GM12874 (cell line): ENCODE data around the gene HOXB3.

Experiments used
- TF ChIP-seq, protein P1 (sequence below): IDR thresholded peaks from 2 replicates; pipeline ENCODE4 v1.5.1; 2011; ENCODE audit warnings: low read depth, mild to moderate bottlenecking, control low read depth, low read length, moderate library complexity; ENCODE audit not compliant: insufficient read depth

The HOXB3 gene

DNA sequence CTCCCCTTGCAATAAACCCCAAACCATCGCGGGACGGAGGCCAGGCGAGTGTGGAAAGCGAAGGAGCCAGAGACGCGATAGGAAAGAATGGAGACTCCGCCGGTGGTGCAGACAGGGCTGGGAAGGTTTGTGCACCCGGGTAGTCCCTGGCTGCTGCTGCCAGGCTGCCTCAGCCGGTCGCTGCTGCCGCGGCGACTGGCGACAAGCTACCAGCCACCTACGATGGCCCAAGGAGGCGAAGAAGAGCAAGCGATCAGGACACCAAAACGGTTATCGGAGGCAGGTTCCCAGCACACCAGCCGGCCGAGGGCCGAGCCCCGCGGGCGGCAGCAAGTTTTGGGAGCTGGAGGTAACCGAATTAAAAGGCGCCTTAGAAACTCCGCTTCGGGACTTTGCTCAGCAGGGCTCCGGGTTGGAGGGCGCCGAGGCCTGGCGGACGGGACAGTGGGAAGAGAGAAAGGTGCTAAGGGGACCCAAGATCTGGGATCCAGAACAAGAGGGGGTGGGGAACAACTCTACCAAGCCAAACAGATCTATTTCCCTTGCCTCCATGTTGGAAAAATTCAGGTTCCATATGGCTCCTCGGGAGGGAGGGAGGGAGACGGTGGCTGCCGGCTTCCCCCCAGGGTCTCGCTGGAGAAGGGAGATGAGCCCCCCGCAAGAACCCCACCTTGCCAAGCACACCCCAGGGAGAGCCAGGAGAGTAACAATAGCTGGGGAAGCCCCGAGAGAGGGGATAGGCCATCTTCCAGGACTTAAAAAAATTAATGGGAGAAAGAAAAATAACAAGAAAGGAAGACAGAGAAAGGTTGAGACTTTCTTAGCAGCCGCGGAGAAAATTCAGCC is 35.4 kb downstream of the HOXB3 start:
- TF ChIP-seq, protein P1, sequence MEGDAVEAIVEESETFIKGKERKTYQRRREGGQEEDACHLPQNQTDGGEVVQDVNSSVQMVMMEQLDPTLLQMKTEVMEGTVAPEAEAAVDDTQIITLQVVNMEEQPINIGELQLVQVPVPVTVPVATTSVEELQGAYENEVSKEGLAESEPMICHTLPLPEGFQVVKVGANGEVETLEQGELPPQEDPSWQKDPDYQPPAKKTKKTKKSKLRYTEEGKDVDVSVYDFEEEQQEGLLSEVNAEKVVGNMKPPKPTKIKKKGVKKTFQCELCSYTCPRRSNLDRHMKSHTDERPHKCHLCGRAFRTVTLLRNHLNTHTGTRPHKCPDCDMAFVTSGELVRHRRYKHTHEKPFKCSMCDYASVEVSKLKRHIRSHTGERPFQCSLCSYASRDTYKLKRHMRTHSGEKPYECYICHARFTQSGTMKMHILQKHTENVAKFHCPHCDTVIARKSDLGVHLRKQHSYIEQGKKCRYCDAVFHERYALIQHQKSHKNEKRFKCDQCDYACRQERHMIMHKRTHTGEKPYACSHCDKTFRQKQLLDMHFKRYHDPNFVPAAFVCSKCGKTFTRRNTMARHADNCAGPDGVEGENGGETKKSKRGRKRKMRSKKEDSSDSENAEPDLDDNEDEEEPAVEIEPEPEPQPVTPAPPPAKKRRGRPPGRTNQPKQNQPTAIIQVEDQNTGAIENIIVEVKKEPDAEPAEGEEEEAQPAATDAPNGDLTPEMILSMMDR = no peak

DNA sequence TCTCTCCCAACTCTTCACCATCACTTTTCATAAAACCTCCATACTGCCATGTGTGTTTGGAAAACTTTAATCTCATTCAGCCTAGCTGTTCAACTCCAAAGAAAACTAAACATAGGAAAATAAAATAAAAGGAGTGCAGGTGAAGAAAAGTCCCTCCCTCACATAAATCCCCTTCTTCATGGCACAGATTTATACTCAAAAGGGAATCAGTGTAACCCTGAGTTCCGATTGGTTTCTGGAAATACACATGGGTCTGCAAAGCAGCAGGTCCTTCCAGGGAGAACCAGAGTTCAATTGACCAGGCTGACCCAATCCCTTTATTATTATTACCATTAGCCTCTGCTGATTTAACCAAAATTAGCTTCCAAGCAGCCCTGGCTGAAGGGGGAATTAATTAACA is 36.2 kb downstream of the HOXB3 start:
- TF ChIP-seq, protein P1 = no peak

DNA sequence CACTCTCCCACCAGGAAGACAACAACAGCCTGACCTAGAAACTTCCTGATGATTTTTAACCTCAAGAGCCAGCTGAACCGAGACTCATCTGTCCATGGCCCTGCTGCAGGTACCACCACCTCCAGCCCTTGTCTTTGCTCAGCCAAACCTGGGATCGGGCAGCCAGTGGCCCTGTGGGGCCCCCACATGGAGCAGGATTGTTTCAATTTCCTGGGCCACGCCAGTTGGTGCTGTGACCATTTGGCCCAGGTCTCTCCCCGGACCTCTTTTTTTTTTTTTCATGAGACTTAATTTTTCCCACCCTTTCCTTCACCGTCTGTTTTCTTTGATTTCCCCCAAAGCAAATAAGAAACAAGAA is 36.9 kb downstream of the HOXB3 start:
- TF ChIP-seq, protein P1 = no peak

DNA sequence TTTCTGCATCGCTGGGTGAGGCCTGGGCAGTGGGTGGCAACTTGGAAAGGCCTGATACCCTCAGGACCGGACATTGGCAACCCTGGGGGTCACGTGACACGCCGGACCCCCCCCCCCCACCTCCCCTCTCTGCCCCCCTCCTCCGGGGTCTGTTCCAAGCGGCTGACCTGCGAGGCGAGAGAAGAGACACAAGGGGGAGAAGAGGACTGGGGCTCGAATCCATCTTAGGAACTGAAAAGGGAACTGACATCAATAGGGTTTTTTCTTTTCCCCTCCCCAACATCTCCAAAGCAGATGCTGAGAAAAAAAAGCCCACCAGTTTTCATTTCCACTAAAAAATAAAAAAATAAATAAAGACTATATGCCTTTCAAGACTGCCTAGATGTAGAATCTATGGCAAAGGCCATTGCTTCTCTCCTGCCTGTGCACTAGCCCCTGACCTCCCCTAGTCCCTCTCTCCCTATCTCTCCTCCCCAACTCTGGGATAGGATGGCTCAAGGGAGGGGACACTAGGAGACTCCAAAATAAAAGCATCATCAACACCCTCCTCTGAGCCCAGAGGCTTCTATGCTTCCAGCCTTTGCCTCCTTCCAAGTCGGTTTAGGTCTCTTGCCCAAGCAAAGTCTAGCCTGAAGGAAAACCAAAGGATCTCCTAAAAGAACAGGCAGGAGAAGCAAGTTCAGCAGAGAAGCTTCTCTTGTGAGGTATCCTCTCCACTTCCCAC is 37.4 kb downstream of the HOXB3 start:
- TF ChIP-seq, protein P1 = no peak

DNA sequence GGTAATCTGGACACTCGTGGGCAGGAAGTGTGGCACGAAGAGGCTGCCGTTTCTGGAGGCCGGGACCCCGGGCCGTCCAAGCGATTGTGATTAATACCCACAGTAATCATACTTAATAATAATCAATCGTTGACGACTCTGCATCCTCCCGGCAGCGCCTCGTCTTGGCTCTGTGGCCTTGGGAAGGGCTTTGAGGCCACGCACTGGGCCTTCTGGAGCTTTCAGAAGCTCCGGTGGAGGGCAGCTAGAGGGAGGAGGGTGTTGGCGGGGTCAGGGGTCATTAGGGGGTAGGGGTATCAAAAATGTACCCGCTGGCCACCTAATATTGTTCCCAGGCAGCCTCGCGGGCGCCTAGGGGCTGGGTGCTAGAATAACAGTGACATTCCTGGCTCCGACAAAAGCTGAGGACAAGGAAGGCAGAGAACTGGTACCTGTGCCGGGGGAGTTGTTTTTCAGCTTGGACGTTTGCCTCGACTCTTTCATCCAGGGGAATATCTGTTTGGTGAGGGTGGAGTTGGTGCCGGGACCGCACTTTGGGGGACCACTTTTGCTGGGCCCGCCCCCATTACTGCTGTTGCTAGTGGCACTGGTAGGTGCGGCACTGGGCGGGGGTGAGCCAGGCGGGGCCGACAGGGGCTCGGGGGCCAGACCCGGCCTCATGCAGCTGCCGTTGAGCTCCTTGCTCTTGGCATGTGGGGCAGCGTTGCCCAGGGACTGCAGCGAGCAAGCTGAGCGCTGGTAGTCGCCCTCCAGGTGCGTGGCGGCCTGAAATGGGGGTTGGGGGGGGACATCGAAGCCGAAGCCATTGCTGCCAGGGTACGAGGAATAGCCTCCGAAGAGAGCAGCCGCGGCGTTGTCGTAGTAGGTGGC is 38.2 kb downstream of the HOXB3 start:
- TF ChIP-seq, protein P1 = no peak

DNA sequence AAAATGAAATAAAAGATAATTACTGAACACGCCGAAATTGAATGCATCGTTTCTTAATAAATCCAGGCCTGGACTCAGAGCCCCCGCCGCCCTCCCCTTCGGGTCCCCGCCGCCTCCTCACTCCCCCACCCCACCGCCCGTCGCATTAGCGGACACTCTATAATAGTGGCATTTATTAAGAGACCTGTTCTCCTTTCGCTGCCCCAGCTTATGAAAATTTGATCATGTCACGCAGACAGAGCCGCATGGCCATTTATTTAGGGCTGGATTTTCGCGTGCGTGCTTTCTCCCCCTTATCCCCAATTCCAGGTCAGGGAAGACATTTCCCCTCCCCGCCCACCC is 38.9 kb downstream of the HOXB3 start:
- TF ChIP-seq, protein P1 = no peak
